Measurements from ENCODE around the gene KANK4.

DNA sequence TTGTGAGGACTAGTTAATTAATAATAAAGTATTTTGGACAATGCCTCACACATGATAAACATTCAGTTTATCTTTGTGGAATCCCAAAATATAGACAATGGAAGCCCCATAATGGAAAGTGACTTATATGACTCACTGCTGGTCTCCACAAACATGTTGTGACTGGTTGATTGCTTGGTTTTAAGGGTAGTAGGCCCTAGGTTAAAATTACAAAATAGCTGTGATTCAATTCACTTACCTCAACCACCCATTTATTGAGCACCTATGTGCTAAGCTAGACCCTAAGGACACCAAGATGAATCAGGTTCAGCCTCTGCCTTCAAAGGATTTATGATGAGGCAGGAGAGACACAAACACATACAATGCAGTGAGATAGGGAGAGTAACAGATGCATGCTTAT is 42.4 kb downstream of the KANK4 start:
- TF ChIP-seq, protein P1, sequence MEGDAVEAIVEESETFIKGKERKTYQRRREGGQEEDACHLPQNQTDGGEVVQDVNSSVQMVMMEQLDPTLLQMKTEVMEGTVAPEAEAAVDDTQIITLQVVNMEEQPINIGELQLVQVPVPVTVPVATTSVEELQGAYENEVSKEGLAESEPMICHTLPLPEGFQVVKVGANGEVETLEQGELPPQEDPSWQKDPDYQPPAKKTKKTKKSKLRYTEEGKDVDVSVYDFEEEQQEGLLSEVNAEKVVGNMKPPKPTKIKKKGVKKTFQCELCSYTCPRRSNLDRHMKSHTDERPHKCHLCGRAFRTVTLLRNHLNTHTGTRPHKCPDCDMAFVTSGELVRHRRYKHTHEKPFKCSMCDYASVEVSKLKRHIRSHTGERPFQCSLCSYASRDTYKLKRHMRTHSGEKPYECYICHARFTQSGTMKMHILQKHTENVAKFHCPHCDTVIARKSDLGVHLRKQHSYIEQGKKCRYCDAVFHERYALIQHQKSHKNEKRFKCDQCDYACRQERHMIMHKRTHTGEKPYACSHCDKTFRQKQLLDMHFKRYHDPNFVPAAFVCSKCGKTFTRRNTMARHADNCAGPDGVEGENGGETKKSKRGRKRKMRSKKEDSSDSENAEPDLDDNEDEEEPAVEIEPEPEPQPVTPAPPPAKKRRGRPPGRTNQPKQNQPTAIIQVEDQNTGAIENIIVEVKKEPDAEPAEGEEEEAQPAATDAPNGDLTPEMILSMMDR (IDR thresholded peaks at IDR 0.05): no peak
- TF ChIP-seq POLR2A (IDR thresholded peaks at IDR 0.05): no peak
